Loucy (cell line): ENCODE data around the gene ALKBH5.

Experiments
- EZH2phosphoT487 ChIP-seq: fragments of 200-600 bp; IDR thresholded peaks from 2 replicates; pipeline ENCODE4 v1.6.1; 2018; ENCODE audit warnings: antibody characterized with exemption, mild to moderate bottlenecking, moderate library complexity, borderline replicate concordance
- TF ChIP-seq, protein P1 (sequence below): fragments of 200-600 bp; sonication (generic); conservative IDR thresholded peaks from 2 replicates; pipeline ENCODE4 v1.5.1; 2014; ENCODE audit warnings: mild to moderate bottlenecking, antibody characterized with exemption, low read length

- TF ChIP-seq, protein P1, sequence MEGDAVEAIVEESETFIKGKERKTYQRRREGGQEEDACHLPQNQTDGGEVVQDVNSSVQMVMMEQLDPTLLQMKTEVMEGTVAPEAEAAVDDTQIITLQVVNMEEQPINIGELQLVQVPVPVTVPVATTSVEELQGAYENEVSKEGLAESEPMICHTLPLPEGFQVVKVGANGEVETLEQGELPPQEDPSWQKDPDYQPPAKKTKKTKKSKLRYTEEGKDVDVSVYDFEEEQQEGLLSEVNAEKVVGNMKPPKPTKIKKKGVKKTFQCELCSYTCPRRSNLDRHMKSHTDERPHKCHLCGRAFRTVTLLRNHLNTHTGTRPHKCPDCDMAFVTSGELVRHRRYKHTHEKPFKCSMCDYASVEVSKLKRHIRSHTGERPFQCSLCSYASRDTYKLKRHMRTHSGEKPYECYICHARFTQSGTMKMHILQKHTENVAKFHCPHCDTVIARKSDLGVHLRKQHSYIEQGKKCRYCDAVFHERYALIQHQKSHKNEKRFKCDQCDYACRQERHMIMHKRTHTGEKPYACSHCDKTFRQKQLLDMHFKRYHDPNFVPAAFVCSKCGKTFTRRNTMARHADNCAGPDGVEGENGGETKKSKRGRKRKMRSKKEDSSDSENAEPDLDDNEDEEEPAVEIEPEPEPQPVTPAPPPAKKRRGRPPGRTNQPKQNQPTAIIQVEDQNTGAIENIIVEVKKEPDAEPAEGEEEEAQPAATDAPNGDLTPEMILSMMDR, result no peak
- TF ChIP-seq EZH2phosphoT487, result no peak
These were observed 42.1 kb downstream of the ALKBH5 start for GRCh38 chr17:18225642-18226283.
